Panc1 (cell line): ENCODE results near the gene SLC1A3.
"Not testable (repeated sequence)": the region's sequence is repeated elsewhere in the genome, so short reads cannot be mapped to it uniquely, and the experiment has no call there.

Experiments
- CTCF ChIP-seq: fragments of 450-650 bp; IDR thresholded peaks from 2 replicates; pipeline ENCODE4 v1.5.1; 2017; ENCODE audit warnings: mild to moderate bottlenecking
- POLR2AphosphoS5 ChIP-seq: IDR thresholded peaks from 2 replicates; pipeline ENCODE4 v1.6.1; 2012; ENCODE audit warnings: mild to moderate bottlenecking, low read depth, low read length, moderate library complexity
- REST ChIP-seq, 2 experiments: IDR thresholded peaks; 2 replicates each; pipeline ENCODE4 v1.6.1; 2011 to 2012; ENCODE audit warnings: low read depth in 2 of 2, control low read depth in 1 of 2, low read length in 1 of 2, mild to moderate bottlenecking in 1 of 2, moderate library complexity in 1 of 2; ENCODE audit not compliant: insufficient read depth in 1 of 2

DNA sequence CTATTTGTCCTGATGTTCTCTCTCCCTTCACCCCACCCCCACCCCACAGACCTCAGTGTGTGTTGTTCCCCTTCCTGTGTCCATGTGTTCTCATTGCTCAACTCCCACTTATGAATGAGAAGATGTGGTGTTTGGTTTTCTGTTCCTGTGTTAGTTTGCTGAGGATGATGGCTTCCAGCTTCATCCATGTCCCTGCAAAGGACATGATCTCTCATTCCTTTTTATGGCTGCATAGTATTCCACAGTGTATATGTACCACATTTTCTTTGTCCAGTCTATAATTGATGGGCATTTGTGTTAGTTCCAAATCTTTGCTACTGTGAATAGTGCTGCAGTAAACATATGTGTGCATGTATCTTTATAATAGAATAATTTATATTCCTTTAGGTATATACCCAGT, 26.5 kb upstream of the SLC1A3 start:
- TF ChIP-seq POLR2AphosphoS5; CTCF; REST (IDR thresholded peaks at IDR 0.05; ENCODE audit: insufficient read depth in 1 of 2, low read depth in 2 of 2, low read length in 1 of 2): not testable (repeated sequence)
